Lung (tissue), 12 donors: ENCODE measurements around the gene SON. TPM values are rescaled to one million over a fixed set of nuclear protein-coding genes. Genes with fewer than 3 reads are reported as not detected.
"Not testable (repeated sequence)": the region's sequence is repeated elsewhere in the genome, so short reads cannot be mapped to it uniquely, and the experiment has no call there.

ENCODE experiments used
- ATAC-seq: fragments of 200-7000 bp; cut with Tn5 transposase; one replicate; pipeline ENCODE4 v1.9.1; 2020; ENCODE audit warnings: moderate number of reproducible peaks; ENCODE audit not compliant: insufficient read depth, low FRiP score
- DNase-seq, 3 donors: peaks; one replicate each; pipeline ENCODE4 v3.0.0-alpha.2; 2013 to 2017
- H3K27ac ChIP-seq, 2 donors: one replicate each; pipeline ENCODE4 v1.5.1; 2013; ENCODE audit warnings: mild to moderate bottlenecking in 2 of 2, moderate library complexity in 2 of 2, control low read depth in 1 of 2, inconsistent platforms in 1 of 2, low read depth in 1 of 2, low read length in 1 of 2
- H3K27me3 ChIP-seq, 3 donors: one replicate each; pipeline ENCODE4 v1.5.1; 2013; ENCODE audit warnings: low read length in 2 of 3; ENCODE audit not compliant: control insufficient read depth in 3 of 3, insufficient read depth in 3 of 3
- H3K36me3 ChIP-seq, 4 donors: one replicate each; pipeline ENCODE4 v1.5.1; 2013; ENCODE audit warnings: low read length in 4 of 4, mild to moderate bottlenecking in 1 of 4, moderate library complexity in 1 of 4; ENCODE audit not compliant: control insufficient read depth in 4 of 4, insufficient read depth in 4 of 4
- H3K4me1 ChIP-seq, 5 donors: one replicate each; pipeline ENCODE4 v1.5.1; 2013; ENCODE audit warnings: low read length in 5 of 5, mild to moderate bottlenecking in 2 of 5, moderate library complexity in 1 of 5; ENCODE audit not compliant: control insufficient read depth in 5 of 5, insufficient read depth in 5 of 5
- H3K4me3 ChIP-seq: one replicate; pipeline ENCODE4 v1.5.1; 2013; ENCODE audit warnings: mild to moderate bottlenecking, control low read depth, moderate library complexity
- H3K9ac ChIP-seq, 2 donors: one replicate each; pipeline ENCODE4 v1.5.1; 2013; ENCODE audit warnings: low read length in 2 of 2, control low read depth in 1 of 2; ENCODE audit not compliant: insufficient read depth in 1 of 2
- H3K9me3 ChIP-seq, 4 donors: one replicate each; pipeline ENCODE4 v1.5.1; 2013; ENCODE audit warnings: low read length in 3 of 4, mild to moderate bottlenecking in 1 of 4, moderate library complexity in 1 of 4; ENCODE audit not compliant: control insufficient read depth in 4 of 4, insufficient read depth in 3 of 4
- CTCF ChIP-seq: IDR thresholded peaks from 2 replicates; pipeline ENCODE4 v1.5.1; 2012; ENCODE audit warnings: mild to moderate bottlenecking; ENCODE audit errors: control extremely low read depth, extremely low read depth
- WGBS, 2 donors: extraction: QIAGEN DNeasy Blood & Tissue Kit; methylation state at CpG; one replicate each; pipeline ENCODE4 v1.1.7; 2013; 5-methylcytosine and 5-hydroxymethylcytosine counted together
- polyA plus RNA-seq, 2 donors: library from polyadenylated mRNA; stranded (reverse); fragments of 200-250 nt; gene quantifications; one replicate each; pipeline ENCODE4 v1.2.1, GENCODE V29; 2013
- total RNA-seq, 2 donors: library from RNA; depleted of rRNA in 1 of 2; stranded (reverse); fragments of >200 nt in 1 of 2; gene quantifications; one replicate each; pipeline ENCODE4 v1.2.1, GENCODE V29; 2014 to 2021
- donor health status: control.
- donor health status: control.
- donor health status: Bipolar disorder and iron deficiency.
- donor health status: healthy.
- donor health status: DM: yes; HTN: yes; CAD: no.

SON gene
- total and polyA plus RNA-seq, 4 donors = 100 to 393 (median 192) TPM

GRCh38 chr21:33568448-33568847, 25.6 kb downstream of the SON start:
- Histone ChIP-seq H3K9ac (no peak overlapping the region), H3K36me3 (peaks cover 13 to 58% (median 25%) of the 10 kb centered on the region in 4 donors), H3K4me3 (no peak overlapping the region), H3K27me3 (no peaks in the 10 kb centered on the region), H3K4me1 (peaks cover 0 to 2% (median 0%) of the 10 kb centered on the region in 5 donors), H3K9me3 (no peaks in the 10 kb centered on the region), H3K27ac (no peak overlapping the region)
- ATAC-seq (no peak), DNase-seq (no peak)
- 82 to 85% methylated on average over 2 of the region's 2 CpGs for WGBS, 2 donors
- no peak for TF ChIP-seq CTCF

- H3K9me3 ChIP-seq = no peaks in the 10 kb centered on the region
- H3K4me1 ChIP-seq = peaks cover 0 to 2% (median 0%) of the 10 kb centered on the region in 5 donors
- H3K9ac ChIP-seq = no peak overlapping the region
- H3K27ac ChIP-seq = no peak overlapping the region
- H3K4me3 ChIP-seq = no peak overlapping the region
- H3K36me3 ChIP-seq = peaks cover 14 to 61% (median 29%) of the 10 kb centered on the region in 4 donors
- H3K27me3 ChIP-seq = no peaks in the 10 kb centered on the region
- WGBS, 2 donors = 94 to 96% methylated on average over 5 of the region's 5 CpGs
- TF ChIP-seq CTCF = no peak
- DNase-seq (no peak), ATAC-seq (no peak)
Measured at GRCh38 chr21:33569991-33570390, 27.2 kb downstream of the SON start.

GRCh38 chr21:33572350-33572749, 29.5 kb downstream of the SON start:
- Histone ChIP-seq H3K27me3 (no peaks in the 10 kb centered on the region), H3K36me3 (peaks cover 19 to 67% (median 38%) of the 10 kb centered on the region in 4 donors), H3K27ac (no peak overlapping the region), H3K4me1 (peaks cover 0 to 2% (median 0%) of the 10 kb centered on the region in 5 donors), H3K9me3 (no peaks in the 10 kb centered on the region), H3K4me3 (no peak overlapping the region), H3K9ac (no peak overlapping the region)
- no peak for TF ChIP-seq CTCF
- WGBS, 2 donors = 54 to 63% methylated on average over 3 of the region's 3 CpGs
- peak in 1 of 3 donors; percentile 4 for DNase-seq
- no peak for ATAC-seq

- not testable (repeated sequence) for DNase-seq, H3K4me3 ChIP-seq, H3K9me3 ChIP-seq, ATAC-seq, H3K27ac ChIP-seq, H3K27me3 ChIP-seq, H3K4me1 ChIP-seq, H3K9ac ChIP-seq
- WGBS, 2 donors = 23 to 27% methylated on average over 2 of the region's 2 CpGs
- H3K36me3 ChIP-seq = peaks cover 9 to 63% (median 27%) of the 10 kb centered on the region in 4 donors
Measured at GRCh38 chr21:33576741-33577141, 33.9 kb downstream of the SON start.
